GM21528 (cell line): ENCODE results near the gene ATP8A1.
"Not testable (repeated sequence)": the region's sequence is repeated elsewhere in the genome, so short reads cannot be mapped to it uniquely, and the experiment has no call there.

Experiments used
- ATAC-seq: cut with Tn5 transposase; IDR thresholded peaks from one replicate; pipeline ENCODE4 v1.9.1; 2021; ENCODE audit warnings: mild to moderate bottlenecking, moderate library complexity; ENCODE audit not compliant: unreplicated experiment, low FRiP score

Gene ATP8A1

GRCh38 chr4:42652529-42653231 is 4.2 kb downstream of the ATP8A1 start:
- ATAC-seq, result not testable (repeated sequence)

DNA sequence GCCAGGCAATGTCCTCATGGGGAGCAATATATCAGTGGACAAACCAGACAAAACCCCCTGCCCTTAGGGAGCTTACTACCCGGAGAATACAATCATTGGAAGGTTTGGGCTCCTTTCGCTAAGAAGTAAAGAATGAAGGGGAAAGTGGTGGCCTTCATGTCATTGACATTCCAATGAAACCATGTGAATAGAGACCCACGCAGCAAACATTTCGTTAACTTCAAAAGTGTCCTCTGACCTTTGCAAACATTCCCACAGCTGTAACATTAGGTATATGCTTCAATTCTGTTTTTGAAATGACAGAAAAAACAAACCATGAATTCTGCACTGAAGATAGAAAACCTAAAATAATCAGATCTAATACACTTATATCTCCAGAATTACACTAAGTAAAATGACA is 7.0 kb downstream of the ATP8A1 start:
- ATAC-seq, result no peak

DNA sequence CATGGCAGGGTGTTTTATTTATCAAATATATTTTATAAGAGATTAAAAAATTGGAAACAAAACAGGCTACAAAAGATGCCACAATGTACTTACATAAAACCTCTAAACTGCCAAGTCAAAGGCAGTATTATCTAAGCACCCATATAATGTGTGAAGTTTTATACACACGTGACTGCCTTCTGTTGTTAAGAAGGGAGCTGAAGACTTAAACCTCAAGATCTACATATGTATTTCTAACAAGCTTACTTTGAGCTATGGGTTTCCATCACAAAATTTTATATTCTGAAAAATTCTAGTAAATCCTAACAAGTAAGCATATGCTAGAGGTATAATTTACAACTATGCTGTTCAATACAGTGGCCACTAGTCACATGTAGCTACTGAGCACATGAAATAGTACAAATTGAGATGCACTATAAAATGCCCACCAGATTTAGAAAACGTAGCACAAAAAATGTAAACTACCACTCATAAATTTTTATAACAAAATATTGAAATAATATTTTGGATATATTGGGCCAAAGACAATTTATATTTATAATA is 9.8 kb downstream of the ATP8A1 start:
- no peak for ATAC-seq

DNA sequence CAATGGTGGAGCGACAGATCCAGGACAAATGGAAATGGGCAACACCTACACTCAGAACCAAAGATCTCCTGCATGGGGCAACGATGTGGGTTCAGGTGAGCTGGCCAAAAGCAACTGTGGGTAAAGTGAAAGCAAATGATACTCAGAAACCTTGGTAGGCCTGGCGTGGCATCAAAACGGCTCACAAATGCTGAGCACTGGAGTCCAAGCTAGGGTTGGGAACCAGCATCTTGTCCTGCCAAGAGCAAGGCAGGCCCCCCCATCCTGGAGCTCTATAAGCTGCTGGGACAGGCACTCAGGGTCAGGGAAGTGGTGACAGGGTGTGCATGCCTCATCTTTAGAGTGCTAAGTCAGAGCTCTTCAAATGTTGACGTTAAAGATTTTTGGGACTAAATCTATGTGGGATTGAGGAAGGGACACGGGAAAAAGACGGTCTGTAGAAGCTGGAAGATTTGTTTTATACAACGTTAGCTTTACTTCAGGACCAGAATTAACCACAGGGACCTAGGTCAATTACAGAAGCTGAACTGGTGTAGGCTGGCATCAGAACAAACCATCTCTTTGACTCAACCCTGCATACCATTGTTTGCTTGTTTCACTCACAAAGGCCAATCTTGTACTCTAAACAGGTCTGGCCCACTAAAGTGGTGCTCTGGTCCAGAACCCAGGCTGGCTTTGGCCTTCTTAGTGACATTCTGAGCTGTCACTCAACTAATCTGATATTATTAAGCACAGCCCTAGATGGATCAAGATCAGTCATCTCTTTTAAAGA is 10.7 kb downstream of the ATP8A1 start:
- ATAC-seq, result no peak

DNA sequence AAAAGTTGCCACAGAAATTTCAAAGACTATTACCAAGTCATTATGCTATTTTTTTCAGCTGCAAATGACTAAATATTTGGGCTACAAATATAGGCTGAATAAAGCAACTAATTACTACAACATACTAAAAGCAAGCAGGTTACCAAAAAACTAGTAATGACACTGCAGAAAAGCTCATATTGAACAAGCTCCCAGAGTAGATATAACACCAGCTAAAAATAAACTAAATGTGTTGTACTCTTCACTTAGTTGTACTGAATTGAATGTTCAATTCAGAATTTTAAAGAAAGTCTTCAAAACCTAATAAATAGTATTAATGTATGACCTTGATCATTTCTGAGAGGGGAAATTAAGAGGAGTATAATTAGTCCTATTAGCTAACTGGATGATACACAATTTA is 12.0 kb downstream of the ATP8A1 start:
- ATAC-seq, result no peak

DNA sequence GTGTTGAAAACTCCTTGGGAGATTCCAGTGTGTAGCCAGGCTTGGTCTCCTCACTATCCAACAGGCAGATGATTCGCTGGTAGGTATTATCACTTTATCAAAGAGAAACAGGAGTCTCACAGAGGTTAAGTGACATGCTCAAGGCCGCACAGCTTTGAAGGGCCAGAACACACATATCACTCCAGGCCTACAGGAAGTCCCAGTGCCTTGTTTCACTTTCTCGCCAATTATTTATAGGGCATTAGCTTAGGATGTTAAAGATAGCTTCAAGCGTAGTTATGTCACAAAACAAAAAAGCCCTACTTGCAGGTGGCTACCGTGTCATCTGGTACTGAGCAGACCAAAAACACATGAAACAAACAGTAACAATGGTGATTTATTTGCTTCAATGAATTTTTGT is 13.2 kb downstream of the ATP8A1 start:
- ATAC-seq, result peak; percentile 63

GRCh38 chr4:42642845-42643615 is 13.9 kb downstream of the ATP8A1 start:
- no peak for ATAC-seq

- no peak for ATAC-seq
Measured at GRCh38 chr4:42642101-42642797, 14.7 kb downstream of the ATP8A1 start.

- ATAC-seq, result no peak
Measured at GRCh38 chr4:42641656-42642055, 15.2 kb downstream of the ATP8A1 start.

DNA sequence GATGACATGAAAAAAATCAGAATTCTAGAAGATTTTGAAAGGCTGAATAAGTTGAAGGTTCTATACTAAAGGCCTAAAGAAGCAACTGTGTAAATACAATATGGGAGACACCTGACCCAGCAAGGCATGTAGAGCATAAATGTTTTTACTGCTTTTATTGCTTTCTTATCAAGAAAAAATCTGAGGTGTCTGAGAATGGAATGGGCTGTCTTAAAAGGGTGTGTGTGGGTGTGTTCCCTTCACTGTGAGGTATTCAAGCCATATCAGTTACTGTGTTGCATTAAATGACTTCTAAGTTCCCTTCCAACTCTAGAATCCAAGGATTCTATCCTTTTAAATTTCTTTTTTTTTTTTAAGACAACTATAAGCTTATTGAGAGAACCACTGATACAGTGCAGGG is 15.7 kb downstream of the ATP8A1 start:
- ATAC-seq, result no peak

GRCh38 chr4:42640613-42641012 is 16.3 kb downstream of the ATP8A1 start:
- ATAC-seq, result no peak

- peak; percentile 63 for ATAC-seq
Measured at GRCh38 chr4:42638993-42639392, 17.9 kb downstream of the ATP8A1 start.

DNA sequence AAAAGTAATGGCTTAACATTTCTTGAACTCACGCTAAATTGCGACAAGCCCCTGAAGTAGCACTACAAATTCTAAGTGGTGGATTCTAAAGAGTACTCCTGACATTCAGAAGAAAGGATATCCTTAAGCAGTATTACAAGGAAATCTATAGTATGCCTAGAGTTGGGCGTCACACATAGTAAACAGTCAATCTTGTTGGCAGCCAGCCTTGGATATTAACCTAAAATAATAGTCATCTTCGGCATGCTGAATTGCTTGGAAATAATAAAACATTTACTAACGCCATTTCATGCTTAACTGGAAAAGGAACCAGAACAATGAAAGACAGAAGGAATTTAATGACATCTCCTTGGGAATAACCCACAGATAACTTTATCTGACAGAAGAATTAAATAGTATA is 18.6 kb downstream of the ATP8A1 start:
- ATAC-seq, result no peak

- ATAC-seq, result no peak
Measured at GRCh38 chr4:42637867-42638266, 19.0 kb downstream of the ATP8A1 start.

- no peak for ATAC-seq
Measured at GRCh38 chr4:42637104-42637503, 19.8 kb downstream of the ATP8A1 start.

DNA sequence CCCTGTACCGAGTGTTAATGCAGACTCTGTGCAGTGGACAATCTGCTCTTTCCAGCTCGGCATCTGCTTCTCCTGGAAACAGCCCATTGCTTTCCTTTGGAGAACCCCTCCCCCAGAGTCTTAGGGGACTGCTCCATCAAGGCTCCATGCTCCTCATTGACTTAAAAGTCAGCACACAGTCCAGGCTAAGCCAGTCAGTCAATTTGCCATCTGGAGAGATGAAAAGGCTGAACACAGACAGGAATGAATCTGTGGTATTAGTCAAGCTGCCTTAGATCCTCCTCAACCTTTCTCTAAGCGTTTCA is 20.3 kb downstream of the ATP8A1 start:
- ATAC-seq, result no peak

DNA sequence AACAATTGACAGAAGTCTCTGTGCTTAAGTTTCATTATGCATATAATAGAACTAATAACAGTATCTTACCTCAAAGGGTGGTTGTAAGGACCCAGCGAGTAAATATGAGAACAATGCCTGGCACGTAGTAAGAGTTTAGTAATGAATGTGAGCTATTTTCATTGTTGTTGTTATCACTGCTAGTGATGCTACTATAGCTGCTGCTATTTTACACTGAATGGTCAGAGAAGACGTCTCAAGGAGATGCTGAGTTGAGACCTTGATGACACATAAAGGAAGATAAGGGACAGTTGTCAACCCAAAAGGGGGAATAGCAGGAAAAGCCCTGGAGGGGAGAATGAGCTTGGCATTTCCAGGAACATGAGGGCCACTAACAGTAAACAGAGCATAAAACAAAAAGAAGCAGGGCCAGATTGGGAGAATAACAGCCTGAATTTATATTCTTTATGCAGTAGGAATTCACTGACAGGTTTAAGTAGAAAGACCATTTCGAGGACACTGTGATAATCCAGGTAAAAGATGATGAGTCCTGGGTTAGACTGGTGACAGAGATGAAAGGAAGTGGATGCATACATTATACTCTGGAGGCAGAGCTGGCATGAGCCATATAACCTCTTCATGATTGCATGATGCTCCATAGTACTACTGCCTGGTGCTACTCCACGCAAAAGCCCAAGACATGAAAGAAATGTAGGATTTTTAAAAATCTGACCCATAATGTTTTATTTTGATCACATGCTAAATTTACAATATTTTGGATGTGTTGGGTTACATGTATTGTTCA is 23.1 kb downstream of the ATP8A1 start:
- ATAC-seq, result peak; percentile 42

DNA sequence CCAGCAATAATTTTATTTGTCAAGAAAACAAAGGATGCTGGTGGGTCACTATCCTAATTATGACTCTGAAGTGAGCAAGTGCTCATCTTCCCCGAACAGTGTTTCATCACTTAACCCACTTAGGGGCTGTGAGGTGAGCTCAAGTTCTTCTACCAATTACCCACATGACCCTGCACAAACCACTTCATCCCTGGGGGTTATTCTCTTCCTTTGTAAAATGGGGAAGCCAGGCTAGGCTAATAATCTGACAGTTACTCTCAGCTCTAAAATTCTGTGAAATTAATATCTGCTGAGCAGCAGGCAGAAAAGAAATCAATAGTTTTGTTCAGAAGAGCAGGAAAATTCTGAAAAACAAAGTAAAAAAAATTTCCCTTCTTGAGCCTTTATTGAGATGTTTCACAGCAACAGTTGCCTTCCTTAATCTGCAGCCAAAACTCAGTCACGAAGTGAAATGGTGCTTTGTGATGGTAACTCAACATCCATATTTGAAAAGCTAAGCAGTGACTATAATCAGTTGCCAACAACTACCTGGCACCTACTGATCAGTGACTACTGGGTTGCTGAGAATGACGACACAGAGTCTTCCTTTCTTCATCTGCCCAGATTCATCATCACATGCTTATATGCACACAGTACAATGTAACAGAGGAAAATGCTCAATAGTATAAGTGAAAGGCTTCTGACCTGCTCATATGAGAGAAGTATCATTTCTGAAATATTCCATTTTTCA is 24.1 kb downstream of the ATP8A1 start:
- no peak for ATAC-seq

DNA sequence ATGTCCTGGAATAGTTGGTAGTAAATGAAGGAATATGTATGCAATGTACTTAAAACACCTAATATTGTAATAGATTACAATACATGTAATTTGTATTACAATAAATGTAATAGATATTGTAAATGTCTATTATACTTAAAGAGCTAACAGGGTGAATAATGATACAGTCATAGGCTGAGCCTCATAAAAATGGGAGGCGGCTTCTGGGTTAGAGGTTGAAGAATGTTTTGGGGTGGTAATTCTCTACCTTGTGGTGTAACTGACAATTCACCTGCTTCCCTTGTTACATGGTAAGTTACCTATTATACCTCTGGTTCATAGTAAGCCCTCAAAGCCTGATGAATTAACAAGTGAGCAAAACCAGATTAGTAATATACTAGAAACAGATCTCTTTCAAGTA is 26.0 kb downstream of the ATP8A1 start:
- ATAC-seq, result no peak
